Stromal cell of bone marrow (primary cell): ENCODE data around the gene DET1.
A peak's percentile ranks its signal among the peaks of the same experiment; 100 is the strongest.
"Not testable (repeated sequence)": the region's sequence is repeated elsewhere in the genome, so short reads cannot be mapped to it uniquely, and the experiment has no call there.

Experiments
- DNase-seq: peaks from one replicate; pipeline ENCODE4 v3.0.0-alpha.2; 2012; ENCODE audit warnings: low read depth

DET1 gene

DNA sequence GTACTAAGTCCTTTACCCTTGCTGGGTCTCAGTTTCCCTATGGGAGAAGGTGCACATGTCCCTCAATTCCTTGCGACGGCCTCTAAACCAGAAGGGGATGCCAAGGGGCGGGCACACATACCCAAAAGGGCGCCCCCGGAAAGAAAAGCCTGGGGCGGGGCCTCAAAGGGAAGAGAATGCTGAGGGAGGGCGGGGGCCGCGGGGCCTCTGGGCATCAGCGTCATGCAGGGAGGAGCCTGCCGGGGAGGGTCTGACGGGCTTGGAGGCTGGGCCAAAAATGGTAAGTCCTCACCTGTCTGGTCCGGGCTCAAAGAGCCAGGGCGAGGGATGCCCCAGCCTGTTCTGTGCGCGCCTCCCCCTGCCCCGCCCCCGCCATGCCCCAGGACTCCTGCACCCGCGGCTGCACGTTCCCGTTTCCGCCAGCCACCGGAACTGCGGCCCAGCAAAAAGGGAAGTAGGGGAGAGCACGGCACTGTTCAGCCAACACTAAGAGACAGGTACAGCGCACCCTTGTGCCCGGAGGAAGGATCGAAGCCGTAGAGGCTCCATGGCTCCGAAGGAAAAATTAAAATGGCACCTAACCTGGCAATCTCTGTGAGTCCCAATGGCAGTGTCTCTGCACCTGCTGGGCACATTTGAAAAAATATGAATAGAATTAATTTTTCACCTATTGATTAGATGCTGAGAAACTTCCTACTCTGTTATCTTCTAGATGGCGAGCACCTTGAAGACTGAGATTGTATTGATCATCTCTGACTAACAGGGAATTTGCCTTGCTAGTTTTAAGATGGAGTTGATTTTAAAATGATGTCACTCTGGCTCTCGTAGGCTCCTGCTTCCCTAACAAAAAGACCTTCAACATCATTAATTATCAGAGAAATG lies at the start of gene DET1:
DET1 (minus strand) TSS at position 434 of the 882 bp plus-strand sequence. CDS start 14,976 bp downstream, outside the sequence.
- peak; percentile 91 for DNase-seq

DNA sequence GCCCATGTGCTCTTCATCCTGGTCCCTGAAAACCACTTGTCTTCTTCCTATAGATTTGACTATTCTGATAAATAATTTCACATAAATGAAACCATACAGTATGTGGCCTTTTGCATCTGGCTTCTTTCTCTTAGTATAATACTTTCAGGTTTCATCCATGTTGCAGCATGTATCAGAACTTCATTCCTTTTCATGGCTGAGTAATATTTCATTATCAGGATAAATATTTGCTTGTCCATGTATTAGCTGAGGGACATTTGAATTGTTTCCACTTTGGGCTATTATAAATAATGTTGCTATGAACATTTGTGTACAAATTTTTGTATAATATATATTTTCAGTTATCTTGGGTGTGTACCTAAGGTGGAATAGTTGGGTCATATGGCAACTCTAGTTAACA lies 44.9 kb upstream of the DET1 start:
- DNase-seq, result no peak

GRCh38 chr15:88590759-88591158 lies 44.3 kb upstream of the DET1 start:
- no peak for DNase-seq

DNA sequence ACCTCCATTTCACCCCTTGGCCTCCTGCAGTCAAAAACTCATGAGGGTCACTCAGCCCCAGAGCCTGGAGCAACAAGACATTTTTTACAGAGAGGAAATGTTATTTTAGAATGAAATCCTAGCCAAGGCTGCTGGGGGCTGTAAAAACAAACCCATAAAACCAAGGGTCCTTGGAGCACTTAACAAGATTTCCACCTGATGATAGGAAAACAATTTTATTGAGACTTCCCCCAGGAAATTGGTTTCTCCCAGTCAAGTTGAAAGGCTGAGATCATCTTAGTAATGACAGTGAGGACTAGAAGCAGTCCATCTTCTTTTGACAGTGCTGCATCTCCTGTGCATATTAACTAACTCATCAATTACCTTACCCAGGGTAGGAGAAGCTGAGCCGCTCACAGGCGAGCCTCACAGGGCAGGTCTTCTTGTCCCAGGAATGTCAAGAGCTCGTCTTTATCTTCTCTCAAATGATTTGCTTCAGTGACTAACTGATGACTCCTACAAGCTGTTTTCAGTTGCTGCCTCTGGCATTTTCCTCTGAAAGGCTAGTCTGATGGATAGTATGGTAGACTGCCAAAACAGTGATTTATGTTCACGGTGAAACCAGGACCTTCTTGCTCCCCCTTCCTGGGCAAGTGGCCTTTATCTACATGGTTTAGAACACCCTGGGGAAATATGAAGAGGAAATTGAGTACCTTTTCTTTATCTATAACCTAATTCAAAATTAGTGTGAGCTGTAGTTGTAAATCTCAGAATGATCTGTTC lies 40.1 kb upstream of the DET1 start:
- DNase-seq, result no peak

- DNase-seq, result no peak
These were observed 34.1 kb upstream of the DET1 start for GRCh38 chr15:88580532-88580931.

GRCh38 chr15:88579322-88579721 lies 32.8 kb upstream of the DET1 start:
- no peak for DNase-seq

DNA sequence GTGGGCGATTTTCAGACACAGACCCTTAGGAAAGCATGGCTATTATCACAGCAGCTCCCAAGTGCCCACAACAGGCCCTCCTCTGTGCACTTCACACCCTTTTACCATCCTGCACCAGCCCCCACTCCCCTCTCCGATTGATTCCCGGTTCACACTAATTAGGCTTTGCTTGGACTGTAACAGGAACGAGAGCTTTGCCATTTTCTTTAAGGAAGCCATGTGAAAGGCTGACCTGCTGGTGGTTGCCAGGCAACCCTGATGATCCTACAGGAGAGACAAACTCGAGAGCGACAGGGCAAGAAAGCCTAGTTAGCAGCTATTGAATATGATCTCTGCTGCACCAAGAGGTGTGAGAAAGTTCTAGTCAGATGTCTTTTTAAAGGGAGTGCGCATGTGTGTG lies 28.2 kb upstream of the DET1 start:
- DNase-seq, result no peak

DNA sequence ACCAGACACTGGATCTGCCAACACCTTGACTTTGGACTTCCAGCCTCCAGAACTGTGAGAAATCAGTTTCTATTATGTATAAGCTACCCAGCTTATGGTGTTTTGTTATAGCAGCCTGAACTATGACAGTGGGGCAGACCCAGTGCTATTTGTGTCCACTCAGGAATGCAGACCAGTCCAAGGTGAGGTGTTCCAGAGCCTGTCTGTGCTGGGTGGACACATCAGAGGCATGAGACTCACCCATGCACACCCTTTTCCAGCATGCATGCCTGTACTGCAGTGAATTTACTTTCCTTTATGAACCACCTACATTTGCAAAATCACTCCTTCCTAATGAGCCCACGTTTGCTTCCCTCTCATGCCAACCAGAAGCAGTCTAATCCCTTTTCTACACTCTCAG lies 27.6 kb upstream of the DET1 start:
- no peak for DNase-seq

DNA sequence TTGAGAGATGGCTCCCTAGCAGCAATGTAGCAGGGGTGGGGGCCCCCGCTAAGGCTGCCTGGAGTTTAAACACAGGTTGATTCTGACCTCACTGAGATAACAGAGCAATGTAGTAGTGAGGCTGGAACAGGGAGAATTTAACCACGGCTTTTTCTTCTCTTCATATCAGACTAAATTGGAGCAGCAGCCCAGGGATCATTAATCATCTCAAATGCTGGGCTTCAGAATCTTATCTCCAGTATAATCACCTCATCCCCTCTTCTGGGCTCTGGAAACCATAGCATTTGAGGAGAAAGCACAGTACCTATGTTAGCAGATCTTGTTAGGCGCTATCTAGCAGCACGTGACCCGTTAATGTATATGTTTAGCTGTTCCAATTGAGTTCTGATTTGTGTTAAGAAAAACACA lies 25.4 kb upstream of the DET1 start:
- no peak for DNase-seq

GRCh38 chr15:88571153-88571851 lies 24.8 kb upstream of the DET1 start:
- DNase-seq, result no peak

GRCh38 chr15:88568589-88568988 lies 22.1 kb upstream of the DET1 start:
- DNase-seq, result peak; percentile 20

DNA sequence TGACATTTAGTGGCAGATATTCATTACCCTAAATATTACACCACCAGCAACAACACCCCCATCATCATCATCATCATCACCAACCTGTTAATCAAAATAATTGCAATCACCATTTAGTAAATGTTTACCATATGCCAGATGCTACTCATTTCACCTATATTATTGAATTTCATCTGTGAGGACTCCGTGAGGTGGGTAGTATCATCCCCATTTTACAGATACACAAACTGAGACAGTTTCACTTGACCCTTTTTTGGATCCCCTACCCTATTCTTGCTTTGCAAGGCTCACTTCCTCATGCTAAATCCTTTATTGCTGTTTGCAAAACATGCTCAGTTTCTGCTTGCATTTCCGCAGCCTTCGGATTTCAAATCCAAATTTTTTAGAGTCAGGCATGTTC lies 18.3 kb upstream of the DET1 start:
- DNase-seq, result no peak

- DNase-seq, result no peak
These were observed 17.2 kb upstream of the DET1 start for GRCh38 chr15:88563638-88564037.

- DNase-seq, result not testable (repeated sequence)
These were observed 13.1 kb upstream of the DET1 start for GRCh38 chr15:88559565-88559964.

DNA sequence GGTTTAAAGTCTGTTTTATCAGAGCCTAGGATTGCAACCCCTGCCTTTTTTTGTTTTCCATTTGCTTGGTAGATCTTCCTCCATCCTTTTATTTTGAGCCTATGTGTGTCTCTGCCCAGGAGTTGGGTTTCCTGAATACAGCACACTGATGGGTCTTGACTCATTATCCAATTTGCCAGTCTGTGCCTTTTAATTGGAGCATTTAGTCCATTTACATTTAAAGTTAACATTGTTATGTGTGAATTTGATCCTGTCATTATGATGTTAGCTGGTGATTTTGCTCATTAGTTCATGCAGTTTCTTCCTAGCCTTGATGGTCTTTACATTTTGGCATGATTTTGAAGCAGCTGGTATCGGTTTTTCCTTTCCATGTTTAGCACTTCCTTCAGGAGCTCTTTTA lies 11.5 kb upstream of the DET1 start:
- DNase-seq, result not testable (repeated sequence)

DNA sequence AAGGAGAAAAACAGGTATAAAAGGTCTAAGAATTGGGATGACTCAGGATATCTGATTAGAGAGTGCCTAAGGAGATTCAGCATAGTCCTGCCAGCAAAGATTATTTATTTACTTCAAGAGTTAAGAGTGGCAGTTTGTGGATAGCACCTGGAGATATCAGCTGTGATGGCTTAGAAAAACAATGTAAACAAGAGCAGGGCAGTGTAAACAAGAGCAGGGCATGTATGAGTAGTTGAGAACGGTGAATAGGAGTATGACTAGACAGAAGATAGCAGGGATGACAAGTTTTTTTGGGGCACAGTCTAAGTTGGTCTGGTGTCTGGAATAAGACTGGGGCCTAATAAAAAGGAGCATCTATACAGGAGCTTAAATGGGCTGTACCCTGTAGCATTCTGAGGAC lies 1.5 kb upstream of the DET1 start:
- DNase-seq, result not testable (repeated sequence)

DNA sequence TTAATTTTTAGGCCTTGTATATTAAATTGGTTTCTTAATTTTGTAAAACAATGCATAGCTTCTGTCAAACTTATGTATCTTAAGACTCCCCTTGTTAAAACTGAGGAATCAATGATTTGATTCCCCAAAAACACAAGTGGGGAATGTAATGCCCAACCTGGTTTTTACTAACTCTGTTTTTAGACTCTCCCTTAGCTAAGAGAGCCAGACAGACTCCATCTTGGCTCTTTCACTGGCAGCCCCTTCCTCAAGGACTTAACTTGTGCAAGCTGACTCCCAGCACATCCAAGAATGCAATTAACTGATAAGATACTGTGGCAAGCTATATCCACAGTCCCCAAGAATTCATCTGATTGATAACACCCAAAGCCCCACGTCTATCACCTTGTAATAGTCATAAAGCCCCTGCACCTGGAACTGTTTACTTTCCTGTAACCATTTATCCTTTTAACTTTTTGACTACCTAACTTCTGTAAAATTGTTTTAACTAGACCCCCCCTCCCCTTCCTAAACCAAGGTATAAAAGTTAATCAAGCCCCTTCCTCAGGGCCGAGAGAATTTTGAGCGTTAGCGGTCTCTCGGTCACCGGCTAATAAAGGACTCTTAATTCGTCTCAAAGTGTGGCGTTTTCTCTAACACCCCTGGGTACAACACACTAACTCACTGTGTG lies 768 bp downstream of the DET1 start:
- not testable (repeated sequence) for DNase-seq

DNA sequence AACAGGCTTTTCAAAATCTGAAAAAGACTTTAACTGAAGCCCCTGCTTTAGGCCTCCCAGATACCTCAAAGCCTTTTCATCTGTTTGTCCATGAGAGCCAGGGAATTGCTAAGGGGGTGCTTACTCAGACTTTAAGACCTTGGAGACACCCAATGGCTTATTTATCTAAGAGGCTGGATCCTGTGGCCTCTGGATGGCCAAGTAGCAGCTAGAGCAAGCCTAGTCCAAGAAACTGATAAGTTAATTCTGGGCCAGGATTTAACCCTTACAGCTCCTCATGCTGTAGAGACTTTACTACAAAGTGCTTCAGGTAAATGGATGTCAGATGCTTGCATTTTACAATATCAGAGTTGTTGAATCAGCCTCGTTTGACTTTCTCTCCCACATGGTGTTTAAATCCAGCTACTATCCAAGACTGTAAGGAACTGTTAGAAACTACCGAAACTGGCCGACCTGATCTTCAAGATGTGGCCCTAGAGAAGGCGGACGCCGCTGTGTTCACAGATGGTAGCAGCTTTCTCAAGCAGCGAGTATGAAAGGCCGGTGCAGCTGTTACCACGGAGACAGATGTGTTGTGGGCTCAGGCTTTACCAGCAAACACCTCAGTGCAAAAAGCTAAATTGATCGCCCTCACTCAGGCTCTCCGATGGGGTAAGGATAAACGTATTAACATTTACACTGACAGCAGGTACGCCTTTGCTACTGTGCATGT lies 3.3 kb downstream of the DET1 start:
- no peak for DNase-seq

- no peak for DNase-seq
These were observed 4.1 kb downstream of the DET1 start for GRCh38 chr15:88542342-88542733.

DNA sequence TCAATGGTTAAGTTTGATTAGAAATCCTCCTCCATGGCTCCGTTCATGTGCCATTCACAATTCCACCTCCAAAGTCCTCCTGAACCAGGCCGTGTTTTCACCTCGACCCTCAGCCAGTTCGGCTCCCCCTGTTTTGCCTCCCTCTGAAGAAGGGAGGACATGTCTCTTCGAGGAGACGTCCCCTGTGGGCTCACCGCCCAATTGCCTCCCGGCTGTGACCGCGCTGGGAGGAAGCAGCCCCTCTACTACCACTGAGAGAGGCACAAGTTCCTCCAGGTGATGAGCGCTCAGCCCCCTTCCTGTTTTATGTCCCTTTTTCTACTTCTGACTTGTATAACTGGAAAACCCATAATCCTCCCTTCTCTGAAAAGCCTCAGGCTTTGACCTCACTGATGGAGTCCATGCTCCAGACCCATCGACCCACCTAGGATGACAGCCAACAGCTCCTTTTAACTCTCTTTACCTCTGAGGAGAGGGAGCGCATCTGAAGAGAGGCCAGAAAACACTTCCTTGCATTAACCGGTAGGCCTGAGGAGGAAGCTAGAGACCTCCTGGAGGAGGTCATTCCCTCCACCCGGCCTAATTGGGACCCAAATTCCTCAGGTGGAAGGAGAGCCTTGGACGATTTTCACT lies 4.7 kb downstream of the DET1 start:
- no peak for DNase-seq

DNA sequence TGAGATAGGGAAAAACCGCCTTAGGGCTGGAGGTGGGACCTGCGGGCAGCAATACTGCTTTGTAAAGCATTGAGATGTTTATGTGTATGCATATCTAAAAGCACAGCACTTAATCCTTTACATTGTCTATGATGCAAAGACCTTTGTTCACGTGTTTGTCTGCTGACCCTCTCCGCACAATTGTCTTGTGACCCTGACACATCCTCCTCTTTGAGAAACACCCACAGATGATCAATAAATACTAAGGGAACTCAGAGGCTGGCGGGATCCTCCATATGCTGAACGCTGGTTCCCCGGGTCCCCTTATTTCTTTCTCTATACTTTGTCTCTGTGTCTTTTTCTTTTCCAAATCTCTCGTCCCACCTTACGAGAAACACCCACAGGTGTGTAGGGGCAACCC lies 5.4 kb downstream of the DET1 start:
- not testable (repeated sequence) for DNase-seq
